Lower leg skin (tissue), 4 donors: Measurements from ENCODE around the gene ANO8. TPM values are rescaled to one million over a fixed set of nuclear protein-coding genes. Genes with fewer than 3 reads are reported as not detected.

ENCODE experiments used
- DNase-seq, 2 donors: peaks; one replicate each; pipeline ENCODE4 v3.0.0-alpha.2; 2019; ENCODE audit warnings: low spot score in 2 of 2
- H3K4me3 ChIP-seq: fragments of 200-600 bp; sonication (generic); 2 replicates; pipeline ENCODE4 v1.5.1; 2017; ENCODE audit warnings: mild to moderate bottlenecking, low read depth; ENCODE audit not compliant: poor library complexity, severe bottlenecking
- CTCF ChIP-seq, 3 donors: fragments of 450-650 bp; IDR thresholded peaks; one replicate each; pipeline ENCODE4 v1.5.1; 2016; ENCODE audit warnings: antibody characterized with exemption in 3 of 3, mild to moderate bottlenecking in 3 of 3, moderate library complexity in 2 of 3
- POLR2A ChIP-seq, 2 donors: fragments of 450-650 bp; IDR thresholded peaks; one replicate each; pipeline ENCODE4 v1.6.1; 2016 to 2017; ENCODE audit warnings: antibody characterized with exemption in 2 of 2, mild to moderate bottlenecking in 1 of 2, moderate library complexity in 1 of 2
- WGBS, 2 donors: methylation state at CpG; one replicate each; pipeline ENCODE4 v1.1.5; 2018; 5-methylcytosine and 5-hydroxymethylcytosine counted together
- intact Hi-C: fragments of 100-400 bp; cut with DNase I; formaldehyde crosslinking; loops from one replicate; pipeline ENCODE4 v1.15.0; 2023; ENCODE audit warnings: low total_unique reads
- total RNA-seq, 4 donors: library from RNA; depleted of rRNA; stranded (reverse); fragments of >200 nt; gene quantifications; one replicate each; pipeline ENCODE4 v1.1.0, GENCODE V29; 2016

Gene ANO8
- total RNA-seq, 4 donors from 2014 or later = 31.1 to 56.8 (median 46.9) TPM

- intact Hi-C loops = no loop called here
- TF ChIP-seq POLR2A (IDR thresholded peaks at IDR 0.05) = no peak
- TF ChIP-seq CTCF (IDR thresholded peaks at IDR 0.05) = no peak
- 0% methylated on average over 42 to 45 of the region's 46 CpGs for WGBS, 2 donors
Observed at GRCh38 chr19:17309198-17309964, 25.3 kb downstream of the ANO8 start, which contains the start of gene DDA1. DDA1 (plus strand) TSS chr19:17309563; CDS start chr19:17309655, 92 bp downstream.

GRCh38 chr19:17307876-17308377 lies 26.7 kb downstream of the ANO8 start:
- 84% methylated on average over 8 of the region's 8 CpGs for WGBS, 2 donors
- intact Hi-C loops = no loop called here
- TF ChIP-seq CTCF (IDR thresholded peaks at IDR 0.05) = no peak
- no peak for TF ChIP-seq POLR2A (IDR thresholded peaks at IDR 0.05)
- no peak overlapping the region for H3K4me3 ChIP-seq
- DNase-seq = no peak

More at GRCh38 chr19:17309198-17309964, 25.3 kb downstream of the ANO8 start, which contains the start of gene DDA1:
- peak; percentile 100 for DNase-seq
- peak within 1 kb of the TSS; percentile 97 for H3K4me3 ChIP-seq

GRCh38 chr19:17306285-17306714 lies 28.4 kb downstream of the ANO8 start:
- H3K4me3 ChIP-seq = peak overlapping the region; percentile 57
- no peak for TF ChIP-seq POLR2A (IDR thresholded peaks at IDR 0.05)
- TF ChIP-seq CTCF (IDR thresholded peaks at IDR 0.05) = no peak
- DNase-seq = no peak
- WGBS, 2 donors = 6 to 7% methylated on average over 18 to 25 of the region's 28 CpGs
- intact Hi-C loops = no loop called here

GRCh38 chr19:17305517-17306284 lies 29.0 kb downstream of the ANO8 start, which contains the start of gene MRPL34:
MRPL34 (plus strand) TSS chr19:17305872; CDS start chr19:17305893, 21 bp downstream.
- TF ChIP-seq POLR2A (IDR thresholded peaks at IDR 0.05) = peak in 1 of 2 donors; percentile 1
- peak in 2 of 3 donors; percentile 23 to 84 for TF ChIP-seq CTCF (IDR thresholded peaks at IDR 0.05)
- peak within 1 kb of the TSS; percentile 57 for H3K4me3 ChIP-seq
- peak; percentile 95 to 99 for DNase-seq
- intact Hi-C loops = no loop called here
- WGBS, 2 donors = 0% methylated on average over 41 to 50 of the region's 55 CpGs

GRCh38 chr19:17305216-17305516 lies 29.5 kb downstream of the ANO8 start:
- no peak for DNase-seq
- WGBS, 2 donors = 1% methylated on average over 7 of the region's 7 CpGs
- intact Hi-C loops = no loop called here
- TF ChIP-seq POLR2A (IDR thresholded peaks at IDR 0.05) = no peak
- no peak for TF ChIP-seq CTCF (IDR thresholded peaks at IDR 0.05)
- H3K4me3 ChIP-seq = no peak overlapping the region
